Measurements from ENCODE around the gene ANXA11. TPM values are rescaled to one million over a fixed set of nuclear protein-coding genes. Genes with fewer than 3 reads are reported as not detected.
A peak's percentile ranks its signal among the peaks of the same experiment; 100 is the strongest.

ANXA11 gene
- total RNA-seq, 4 donors from 2014 or later, result 103 to 148 (median 121) TPM

DNA sequence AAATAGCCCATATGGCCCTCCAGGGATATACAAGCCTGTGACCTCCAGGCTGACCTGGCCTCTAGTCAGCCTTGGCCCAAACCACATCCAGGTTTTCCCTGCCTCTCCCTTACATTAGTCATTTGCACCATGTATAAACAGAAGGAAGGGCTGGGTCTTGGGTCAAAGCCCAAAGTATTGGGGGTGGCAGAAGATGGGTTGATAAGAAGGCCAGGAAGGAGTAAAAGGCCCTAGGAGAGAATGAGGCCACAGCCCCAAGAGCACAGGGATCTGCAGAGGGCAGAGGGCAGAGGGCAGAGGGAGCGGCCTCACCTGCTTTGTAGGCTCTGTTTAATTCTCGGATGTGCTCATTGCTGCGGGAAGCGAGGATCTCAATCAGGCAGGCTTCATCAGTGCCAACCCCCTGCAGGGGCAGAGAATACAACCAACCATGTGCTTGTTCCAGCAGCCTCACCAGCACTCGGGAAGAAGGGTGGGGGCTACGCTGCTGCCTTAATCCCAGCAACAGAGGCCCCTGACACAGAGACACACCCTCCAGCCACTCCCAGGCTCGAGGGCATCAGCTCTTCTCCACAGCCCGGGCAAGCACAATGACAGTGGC is 41.5 kb downstream of the ANXA11 start:
- ATAC-seq (ENCODE audit: low FRiP score), result peak; percentile 25
- TF ChIP-seq CTCF (IDR thresholded peaks at IDR 0.05), result no peak
- DNase-seq (ENCODE audit: low spot score), result no peak

DNA sequence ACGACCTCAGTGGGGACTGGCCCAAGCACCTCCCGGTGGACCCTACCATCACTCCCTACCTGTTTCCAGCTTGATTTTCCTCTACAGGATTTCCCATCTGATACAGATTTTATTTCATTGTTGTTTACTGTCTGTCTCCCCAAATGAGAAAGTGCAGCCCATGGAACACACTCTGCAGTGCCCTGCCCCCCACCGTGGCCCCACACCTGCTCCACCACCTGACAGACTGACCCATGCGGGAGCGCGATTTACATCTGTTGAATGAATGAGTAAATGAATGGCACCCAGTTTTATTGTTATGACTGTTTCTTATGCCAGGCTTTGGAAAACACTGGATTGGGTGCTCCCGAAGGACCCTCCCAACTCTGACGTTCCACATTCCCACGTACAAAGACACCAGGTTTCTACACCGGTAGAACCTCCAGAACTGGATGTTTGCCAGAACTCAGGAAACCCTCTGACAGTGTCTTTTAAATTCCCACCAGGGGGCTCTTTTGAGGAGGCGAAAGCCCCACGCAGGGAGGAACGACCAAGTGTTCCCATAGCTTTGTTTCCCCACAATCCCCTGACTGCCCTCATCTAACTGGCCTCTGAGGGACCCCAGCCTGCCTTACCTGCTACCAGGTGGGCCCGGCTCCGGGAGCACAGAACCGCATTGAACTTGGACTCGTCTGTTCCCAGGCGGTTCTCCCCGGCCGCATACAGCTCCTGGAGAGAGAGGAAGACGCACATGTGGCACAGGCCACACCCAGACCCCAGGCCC is 43.8 kb downstream of the ANXA11 start:
- no peak for DNase-seq (ENCODE audit: low spot score)

GRCh38 chr10:80160361-80161320 is 44.7 kb downstream of the ANXA11 start:
- ATAC-seq (ENCODE audit: low FRiP score) (no peak), DNase-seq (ENCODE audit: low spot score) (no peak)
- no peak for TF ChIP-seq CTCF (IDR thresholded peaks at IDR 0.05)

More for the DNA sequence above, 43.8 kb downstream of the ANXA11 start:
- TF ChIP-seq CTCF (IDR thresholded peaks at IDR 0.05), result no peak
- ATAC-seq (ENCODE audit: low FRiP score), result no peak

DNA sequence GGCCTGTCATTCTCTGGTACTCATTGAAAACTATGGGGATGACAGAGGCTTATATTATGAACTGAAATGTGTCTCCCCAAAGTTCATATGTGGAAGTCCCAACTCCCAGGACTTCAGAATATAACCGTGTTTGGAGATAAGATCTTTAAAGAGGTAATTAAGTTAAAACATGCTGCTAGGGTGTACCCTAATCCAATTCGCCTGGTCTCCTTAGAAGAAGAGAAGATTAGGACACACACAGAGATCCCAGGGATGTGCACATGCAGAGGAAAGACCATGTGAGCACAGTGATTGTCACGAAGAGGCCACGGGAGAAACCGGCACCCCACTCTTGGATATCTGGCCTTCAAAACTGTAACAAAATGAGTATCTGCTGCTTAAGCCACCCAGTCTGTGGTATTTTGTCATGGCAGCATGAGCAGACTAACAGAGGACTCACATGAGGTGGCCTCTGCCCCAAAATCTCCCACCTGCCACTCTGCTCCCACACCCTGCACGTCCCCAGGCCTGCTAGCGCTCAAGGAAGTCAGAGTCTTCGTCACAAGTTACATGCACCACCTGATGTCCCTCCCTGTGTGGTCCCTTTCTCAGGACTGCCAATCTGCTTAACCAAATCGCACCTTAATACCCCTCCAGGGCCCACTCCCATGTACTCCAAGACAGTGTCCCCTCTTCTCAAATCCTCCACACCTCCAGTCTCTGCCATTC is 46.0 kb downstream of the ANXA11 start:
- ATAC-seq (ENCODE audit: low FRiP score) (no peak), DNase-seq (ENCODE audit: low spot score) (no peak)
- TF ChIP-seq CTCF (IDR thresholded peaks at IDR 0.05), result no peak

DNA sequence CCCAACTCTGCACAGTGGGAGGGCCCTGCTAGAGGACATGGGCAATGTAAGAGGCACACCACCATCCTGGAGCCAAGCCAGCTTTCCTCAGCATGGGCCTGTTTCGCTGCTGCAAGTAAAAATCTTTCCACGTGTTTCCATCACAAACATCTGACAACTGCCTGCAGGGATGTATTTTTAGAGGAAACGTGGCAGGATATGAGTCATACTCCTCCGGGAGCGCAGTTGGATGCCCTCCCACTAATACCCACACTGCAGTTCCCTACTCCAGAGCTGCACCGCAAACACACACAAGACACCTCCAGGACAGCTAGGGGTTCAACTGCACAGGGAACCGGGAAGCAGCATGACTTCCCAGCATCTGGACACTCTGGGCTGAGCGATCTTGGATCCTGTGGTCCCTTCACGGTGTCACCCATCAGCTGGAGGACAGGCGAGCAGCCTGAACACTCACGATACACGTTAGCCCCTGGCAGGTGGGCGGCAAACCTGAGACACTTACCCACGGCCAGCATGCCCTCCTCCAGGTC is 46.7 kb downstream of the ANXA11 start:
- no peak for TF ChIP-seq CTCF (IDR thresholded peaks at IDR 0.05)
- peak; percentile 89 for ATAC-seq (ENCODE audit: low FRiP score)
- DNase-seq (ENCODE audit: low spot score), result peak; percentile 75

DNA sequence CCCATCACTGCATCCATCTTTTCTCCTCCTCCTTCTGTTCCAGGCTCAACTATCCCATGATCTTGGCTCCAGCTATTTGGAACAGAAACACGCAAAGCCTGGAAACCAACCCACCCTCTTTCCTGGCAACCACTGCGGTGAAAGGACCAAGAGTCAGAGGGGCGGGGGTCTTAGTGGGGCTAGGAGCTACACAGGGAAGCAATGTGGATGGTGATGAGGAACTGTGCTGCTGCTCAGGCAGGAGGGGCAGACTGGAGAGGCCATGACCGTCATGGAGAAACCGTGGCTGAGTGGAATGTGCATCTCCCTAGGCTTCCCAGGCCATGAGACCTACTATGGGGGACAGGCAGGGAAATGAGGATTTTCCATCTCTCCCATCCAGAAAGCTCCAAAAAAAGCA is 47.2 kb downstream of the ANXA11 start:
- DNase-seq (ENCODE audit: low spot score) (no peak), ATAC-seq (ENCODE audit: low FRiP score) (no peak)
- no peak for TF ChIP-seq CTCF (IDR thresholded peaks at IDR 0.05)

Measured in omental fat pad (tissue), 4 donors.